ENCODE measurements around the gene WDHD1. TPM values are rescaled to one million over a fixed set of nuclear protein-coding genes. Genes with fewer than 3 reads are reported as not detected.
"Not testable (repeated sequence)": the region's sequence is repeated elsewhere in the genome, so short reads cannot be mapped to it uniquely, and the experiment has no call there.

Gene WDHD1
- total RNA-seq, 4 donors from 2014 or later, result 1.2 to 2.3 (median 1.9) TPM

DNA sequence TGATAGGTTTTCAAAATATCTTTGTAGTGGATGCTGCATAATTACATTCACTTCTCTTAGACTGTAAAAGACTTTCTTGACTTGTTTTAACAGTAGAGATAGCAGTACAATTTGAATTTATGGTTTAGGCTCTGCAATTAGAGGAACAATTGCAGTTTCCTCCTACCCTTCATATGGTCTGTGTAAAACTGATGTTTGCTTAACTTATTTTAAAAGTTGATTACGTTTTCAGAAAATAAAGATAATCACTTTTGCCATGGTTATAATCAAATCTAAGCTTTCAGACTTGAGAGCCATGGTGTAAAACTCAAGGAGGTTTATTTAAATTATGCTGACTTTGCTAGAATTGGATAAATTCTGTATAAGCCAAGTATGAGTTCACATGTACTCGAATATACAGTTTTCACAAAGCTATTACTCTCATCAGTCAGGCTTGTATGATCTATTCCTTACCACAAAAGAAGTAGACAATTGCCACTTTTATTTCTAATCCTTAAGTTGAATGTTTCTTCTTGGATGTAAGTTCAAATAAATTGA is 22.1 kb upstream of the WDHD1 start:
- no peak for TF ChIP-seq POLR2A (IDR thresholded peaks at IDR 0.05)
- TF ChIP-seq, protein P1, sequence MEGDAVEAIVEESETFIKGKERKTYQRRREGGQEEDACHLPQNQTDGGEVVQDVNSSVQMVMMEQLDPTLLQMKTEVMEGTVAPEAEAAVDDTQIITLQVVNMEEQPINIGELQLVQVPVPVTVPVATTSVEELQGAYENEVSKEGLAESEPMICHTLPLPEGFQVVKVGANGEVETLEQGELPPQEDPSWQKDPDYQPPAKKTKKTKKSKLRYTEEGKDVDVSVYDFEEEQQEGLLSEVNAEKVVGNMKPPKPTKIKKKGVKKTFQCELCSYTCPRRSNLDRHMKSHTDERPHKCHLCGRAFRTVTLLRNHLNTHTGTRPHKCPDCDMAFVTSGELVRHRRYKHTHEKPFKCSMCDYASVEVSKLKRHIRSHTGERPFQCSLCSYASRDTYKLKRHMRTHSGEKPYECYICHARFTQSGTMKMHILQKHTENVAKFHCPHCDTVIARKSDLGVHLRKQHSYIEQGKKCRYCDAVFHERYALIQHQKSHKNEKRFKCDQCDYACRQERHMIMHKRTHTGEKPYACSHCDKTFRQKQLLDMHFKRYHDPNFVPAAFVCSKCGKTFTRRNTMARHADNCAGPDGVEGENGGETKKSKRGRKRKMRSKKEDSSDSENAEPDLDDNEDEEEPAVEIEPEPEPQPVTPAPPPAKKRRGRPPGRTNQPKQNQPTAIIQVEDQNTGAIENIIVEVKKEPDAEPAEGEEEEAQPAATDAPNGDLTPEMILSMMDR (IDR thresholded peaks at IDR 0.05), result no peak
- Histone ChIP-seq H3K27ac (no peak overlapping the region), H3K4me3 (replicated peaks in 1 of 3) (no peak overlapping the region), H3K9me3 (no peaks in the 10 kb centered on the region), H3K27me3 (no peaks in the 10 kb centered on the region), H3K4me1 (peaks cover 11 to 20% of the 10 kb centered on the region in 2 donors), H3K36me3 (peaks cover under 1 to 2% of the 10 kb centered on the region in 2 donors)
- 86 to 90% methylated on average over 2 of the region's 2 CpGs for whole genome bisulfite sequencing, 2 donors
- no peak for DNase-seq
- intact Hi-C loops (cut with DNase I), result no loop called here

DNA sequence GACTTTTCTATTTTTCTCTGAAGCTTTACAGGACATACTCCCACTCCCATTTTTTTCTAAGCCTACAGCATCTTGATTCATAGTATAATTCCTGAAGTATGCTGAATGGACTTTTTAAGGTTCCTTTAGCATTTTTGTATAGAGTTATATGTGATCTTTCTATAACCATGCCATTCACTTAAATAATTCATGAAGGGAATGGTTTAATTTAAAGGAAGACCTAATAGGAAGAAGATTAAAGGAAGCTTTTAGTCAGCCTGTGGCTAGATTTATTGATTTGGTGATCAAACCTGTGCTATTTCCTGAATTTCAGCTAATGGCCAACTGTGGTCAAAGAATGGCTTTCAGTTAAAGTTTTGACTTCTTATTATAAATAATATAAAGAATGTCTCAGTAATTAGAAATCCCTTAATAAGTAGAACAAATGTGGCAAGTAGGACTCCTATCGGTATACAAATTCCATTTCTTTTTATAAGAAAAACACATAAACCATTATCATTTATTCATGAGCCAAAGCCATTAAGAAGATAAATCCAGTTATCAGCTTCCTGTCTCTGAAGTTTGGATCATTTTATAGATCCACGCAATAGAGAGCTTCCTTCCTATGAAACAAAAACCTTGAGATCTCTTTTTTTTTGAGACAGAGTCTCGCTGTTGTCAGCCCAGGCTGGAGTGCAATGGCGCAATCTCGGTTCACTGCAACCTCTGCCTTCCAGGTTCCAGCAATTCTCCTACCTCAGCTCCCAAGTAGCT is 20.6 kb upstream of the WDHD1 start:
- Histone ChIP-seq H3K4me1 (peaks cover 0 to 8% of the 10 kb centered on the region in 2 donors), H3K4me3 (replicated peaks in 1 of 3) (no peak overlapping the region), H3K27me3 (no peaks in the 10 kb centered on the region), H3K27ac (no peak overlapping the region), H3K36me3 (peaks cover 8 to 9% of the 10 kb centered on the region in 2 donors), H3K9me3 (no peaks in the 10 kb centered on the region)
- TF ChIP-seq POLR2A (IDR thresholded peaks at IDR 0.05), result no peak
- TF ChIP-seq, protein P1 (IDR thresholded peaks at IDR 0.05), result no peak
- intact Hi-C loops (cut with DNase I), result no loop called here
- 91% methylated on average over 5 of the region's 5 CpGs for WGBS, 2 donors
- no peak for DNase-seq

DNA sequence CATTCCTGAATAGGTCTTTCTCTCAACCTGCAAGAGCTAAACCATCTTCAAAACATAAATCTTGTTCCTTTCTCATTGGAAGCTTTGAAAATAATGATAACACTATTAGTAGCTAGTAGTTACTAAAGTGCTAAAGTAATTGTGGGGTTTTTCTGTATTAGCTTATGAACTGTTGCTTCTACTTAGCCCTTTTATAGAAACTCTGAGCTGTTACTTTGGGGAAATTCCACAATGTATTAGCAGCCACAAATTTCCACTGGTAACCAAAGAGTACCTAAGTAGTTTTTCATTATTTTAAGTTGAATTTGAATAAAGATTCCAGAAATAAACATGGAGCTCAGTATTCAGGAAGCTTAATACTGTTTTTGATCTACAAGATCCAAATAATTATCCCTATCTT is 18.2 kb upstream of the WDHD1 start:
- Histone ChIP-seq H3K4me3 (replicated peaks in 1 of 3) (no peak overlapping the region), H3K27ac (no peak overlapping the region), H3K36me3 (peaks cover 8 to 9% of the 10 kb centered on the region in 2 donors), H3K9me3 (no peaks in the 10 kb centered on the region), H3K4me1 (no peaks in the 10 kb centered on the region), H3K27me3 (no peaks in the 10 kb centered on the region)
- TF ChIP-seq, protein P1 (IDR thresholded peaks at IDR 0.05), result no peak
- TF ChIP-seq POLR2A (IDR thresholded peaks at IDR 0.05), result no peak
- intact Hi-C loops (cut with DNase I), result no loop called here
- no peak for DNase-seq

DNA sequence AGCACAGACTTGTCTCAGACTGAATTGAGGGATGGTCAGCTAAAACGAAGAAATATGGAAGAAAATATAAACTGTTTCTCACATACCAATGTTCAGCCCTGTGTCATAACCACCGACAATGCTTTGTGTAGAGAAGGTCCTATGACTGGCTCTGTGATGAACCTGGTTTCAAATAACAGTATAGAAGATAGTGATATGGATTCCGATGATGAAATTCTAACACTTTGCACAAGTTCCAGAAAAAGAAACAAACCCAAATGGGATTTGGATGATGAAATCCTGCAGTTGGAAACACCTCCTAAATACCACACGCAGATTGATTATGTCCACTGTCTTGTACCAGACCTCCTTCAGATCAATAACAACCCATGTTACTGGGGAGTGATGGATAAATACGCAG is 16.6 kb upstream of the WDHD1 start:
- TF ChIP-seq, protein P1 (IDR thresholded peaks at IDR 0.05), result no peak
- TF ChIP-seq POLR2A (IDR thresholded peaks at IDR 0.05), result no peak
- DNase-seq, result no peak
- H3K9me3 ChIP-seq, result no peaks in the 10 kb centered on the region
- intact Hi-C loops (cut with DNase I), result no loop called here
- 97% methylated on average over 5 of the region's 5 CpGs for WGBS, 2 donors
- H3K4me3 ChIP-seq (replicated peaks in 1 of 3), result no peak overlapping the region
- peaks cover 8 to 9% of the 10 kb centered on the region in 2 donors for H3K36me3 ChIP-seq
- no peaks in the 10 kb centered on the region for H3K4me1 ChIP-seq
- no peak overlapping the region for H3K27ac ChIP-seq
- H3K27me3 ChIP-seq, result no peaks in the 10 kb centered on the region

DNA sequence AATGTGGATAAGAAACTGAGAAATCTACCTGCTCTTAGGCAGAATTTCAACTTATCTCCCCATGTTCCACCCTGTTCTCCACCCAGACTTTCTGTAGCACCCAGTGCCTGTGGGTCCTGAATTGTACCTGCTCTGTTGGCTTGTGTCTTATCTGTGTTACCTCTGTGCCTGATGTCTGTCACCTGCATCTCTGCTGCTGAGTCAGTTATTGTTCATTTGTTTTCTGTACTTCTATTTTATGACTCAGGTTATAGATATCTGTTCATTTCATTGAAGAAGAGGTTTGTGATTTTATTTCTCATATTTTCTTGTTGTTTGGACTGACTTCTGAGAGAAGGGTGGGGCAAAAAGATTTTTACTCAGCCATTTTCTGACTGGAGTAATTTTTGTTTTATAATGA is 11.8 kb upstream of the WDHD1 start:
- Histone ChIP-seq H3K36me3 (peaks cover 5 to 7% of the 10 kb centered on the region in 2 donors), H3K4me3 (replicated peaks in 1 of 3) (no peak overlapping the region), H3K4me1 (no peaks in the 10 kb centered on the region), H3K9me3 (no peaks in the 10 kb centered on the region), H3K27me3 (no peaks in the 10 kb centered on the region), H3K27ac (no peak overlapping the region)
- no peak for TF ChIP-seq POLR2A (IDR thresholded peaks at IDR 0.05)
- TF ChIP-seq, protein P1 (IDR thresholded peaks at IDR 0.05), result no peak
- intact Hi-C loops (cut with DNase I), result no loop called here
- no peak for DNase-seq

DNA sequence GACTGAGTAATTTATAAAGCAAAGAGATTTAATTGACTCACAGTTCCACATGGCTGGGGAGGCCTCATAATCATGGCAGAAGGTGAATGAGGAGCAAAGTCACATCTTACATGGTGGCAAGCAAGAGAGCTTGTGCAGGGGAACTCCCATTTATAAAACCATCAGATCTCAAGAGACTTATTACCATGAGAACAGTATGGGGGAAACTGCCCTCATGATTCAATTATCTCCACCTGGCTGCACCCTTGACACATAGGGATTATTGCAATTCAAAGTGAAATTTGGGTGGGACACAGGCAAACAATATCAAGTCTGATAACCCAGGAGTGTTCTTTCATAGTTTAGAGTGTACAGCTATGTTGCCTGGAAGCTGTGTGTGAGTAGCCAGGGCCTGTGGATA is 11.1 kb upstream of the WDHD1 start:
- H3K27me3 ChIP-seq; H3K27ac ChIP-seq; H3K4me1 ChIP-seq; intact Hi-C loops (cut with DNase I); H3K9me3 ChIP-seq; H3K36me3 ChIP-seq; H3K4me3 ChIP-seq (replicated peaks in 1 of 3); DNase-seq: not testable (repeated sequence)

Measured in thyroid gland (tissue), 4 donors.